Measurements from ENCODE around the gene ATP6V1B1.

DNA sequence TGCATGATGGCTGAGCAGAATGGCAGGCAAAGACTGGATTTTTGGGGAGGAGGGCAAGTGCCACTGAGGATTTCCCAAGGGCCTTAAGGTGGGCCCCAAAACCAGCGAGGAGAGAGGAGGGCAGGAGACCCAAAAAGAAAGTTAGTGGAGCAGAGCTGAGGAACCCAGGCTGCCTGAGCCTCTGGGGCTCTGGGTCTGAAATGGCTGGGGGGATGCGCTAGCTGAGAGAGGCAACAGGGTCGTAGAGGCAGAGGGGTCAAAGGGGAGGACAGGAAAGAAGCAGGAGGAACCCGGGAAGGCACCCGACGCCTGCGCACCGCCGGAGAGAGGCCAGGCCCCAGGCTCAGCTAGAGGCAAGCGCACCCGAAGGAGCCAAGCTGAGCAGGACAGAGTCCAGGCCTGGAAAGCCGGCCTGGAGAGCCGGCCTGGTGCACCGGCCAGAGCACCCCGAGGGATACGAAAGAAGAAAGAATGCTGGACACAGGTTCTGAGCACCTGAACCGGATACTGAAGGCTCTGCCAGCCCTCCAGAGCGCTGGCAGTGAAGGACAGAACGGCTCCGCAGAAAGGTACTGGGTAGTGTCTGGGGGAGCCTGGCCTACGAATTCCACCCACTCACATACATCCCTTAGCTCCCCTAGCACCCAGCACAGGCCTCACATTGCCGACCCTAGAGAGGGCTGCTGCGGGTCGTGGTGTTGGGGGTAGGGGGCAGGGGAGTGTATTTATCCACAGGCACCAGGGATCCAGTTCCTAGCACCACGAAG is 39.5 kb upstream of the ATP6V1B1 start:
- TF ChIP-seq, protein P1, sequence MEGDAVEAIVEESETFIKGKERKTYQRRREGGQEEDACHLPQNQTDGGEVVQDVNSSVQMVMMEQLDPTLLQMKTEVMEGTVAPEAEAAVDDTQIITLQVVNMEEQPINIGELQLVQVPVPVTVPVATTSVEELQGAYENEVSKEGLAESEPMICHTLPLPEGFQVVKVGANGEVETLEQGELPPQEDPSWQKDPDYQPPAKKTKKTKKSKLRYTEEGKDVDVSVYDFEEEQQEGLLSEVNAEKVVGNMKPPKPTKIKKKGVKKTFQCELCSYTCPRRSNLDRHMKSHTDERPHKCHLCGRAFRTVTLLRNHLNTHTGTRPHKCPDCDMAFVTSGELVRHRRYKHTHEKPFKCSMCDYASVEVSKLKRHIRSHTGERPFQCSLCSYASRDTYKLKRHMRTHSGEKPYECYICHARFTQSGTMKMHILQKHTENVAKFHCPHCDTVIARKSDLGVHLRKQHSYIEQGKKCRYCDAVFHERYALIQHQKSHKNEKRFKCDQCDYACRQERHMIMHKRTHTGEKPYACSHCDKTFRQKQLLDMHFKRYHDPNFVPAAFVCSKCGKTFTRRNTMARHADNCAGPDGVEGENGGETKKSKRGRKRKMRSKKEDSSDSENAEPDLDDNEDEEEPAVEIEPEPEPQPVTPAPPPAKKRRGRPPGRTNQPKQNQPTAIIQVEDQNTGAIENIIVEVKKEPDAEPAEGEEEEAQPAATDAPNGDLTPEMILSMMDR (IDR thresholded peaks at IDR 0.05) = no peak
- TF ChIP-seq POLR2A (IDR thresholded peaks at IDR 0.05) = no peak

Measured in tibial nerve (tissue), 3 donors.